Glomerular endothelial cell (primary cell): ENCODE data around the gene ATF6B. TPM values are rescaled to one million over a fixed set of nuclear protein-coding genes. Genes with fewer than 3 reads are reported as not detected.
"Not testable (repeated sequence)": the region's sequence is repeated elsewhere in the genome, so short reads cannot be mapped to it uniquely, and the experiment has no call there.

Source experiments
- DNase-seq: peaks from one replicate; pipeline ENCODE4 v3.0.0-alpha.2; 2011; ENCODE audit warnings: low read depth, low spot score; ENCODE audit errors: extremely low read depth
- total RNA-seq: library from RNA; depleted of rRNA; stranded (reverse); fragments of >200 nt; gene quantifications from 2 replicates; pipeline ENCODE4 v1.2.3, GENCODE V29; 2015

The ATF6B gene
- total RNA-seq, 1 donor from 2014 or later: 87.6 TPM

- DNase-seq: no peak
Observed at GRCh38 chr6:32109114-32109764, 18.8 kb downstream of the ATF6B start, which contains the start of gene TNXB. TNXB (minus strand) TSS chr6:32109338; CDS start chr6:32098198, 11,140 bp downstream.

- DNase-seq: no peak
Observed at GRCh38 chr6:32108727-32109113, 19.3 kb downstream of the ATF6B start.

GRCh38 chr6:32108094-32108627, 19.9 kb downstream of the ATF6B start:
- no peak for DNase-seq

- DNase-seq: no peak
Observed at GRCh38 chr6:32107406-32107805, 20.6 kb downstream of the ATF6B start.

- no peak for DNase-seq
Observed at GRCh38 chr6:32105433-32105832, 22.6 kb downstream of the ATF6B start.

- DNase-seq: no peak
Observed at GRCh38 chr6:32102255-32102654, 25.8 kb downstream of the ATF6B start.

- DNase-seq: not testable (repeated sequence)
Observed at GRCh38 chr6:32100251-32100650, 27.8 kb downstream of the ATF6B start.

GRCh38 chr6:32097364-32097763, 30.7 kb downstream of the ATF6B start:
- no peak for DNase-seq

GRCh38 chr6:32096394-32097258, 31.4 kb downstream of the ATF6B start:
- no peak for DNase-seq

GRCh38 chr6:32096087-32096393, 32.0 kb downstream of the ATF6B start:
- DNase-seq: no peak

- DNase-seq: no peak
Observed at GRCh38 chr6:32095338-32096086, 32.5 kb downstream of the ATF6B start.

GRCh38 chr6:32092760-32093497, 35.1 kb downstream of the ATF6B start:
- no peak for DNase-seq

- DNase-seq: no peak
Observed at GRCh38 chr6:32089082-32089828, 38.8 kb downstream of the ATF6B start.

GRCh38 chr6:32088487-32089049, 39.5 kb downstream of the ATF6B start:
- DNase-seq: no peak

- no peak for DNase-seq
Observed at GRCh38 chr6:32087574-32088486, 40.2 kb downstream of the ATF6B start.

- no peak for DNase-seq
Observed at GRCh38 chr6:32086661-32087573, 41.1 kb downstream of the ATF6B start.

GRCh38 chr6:32085759-32086459, 42.1 kb downstream of the ATF6B start:
- DNase-seq: no peak
